Measurements from ENCODE around the gene TCEA3.
A peak's percentile ranks its signal among the peaks of the same experiment; 100 is the strongest.

Gene TCEA3

DNA sequence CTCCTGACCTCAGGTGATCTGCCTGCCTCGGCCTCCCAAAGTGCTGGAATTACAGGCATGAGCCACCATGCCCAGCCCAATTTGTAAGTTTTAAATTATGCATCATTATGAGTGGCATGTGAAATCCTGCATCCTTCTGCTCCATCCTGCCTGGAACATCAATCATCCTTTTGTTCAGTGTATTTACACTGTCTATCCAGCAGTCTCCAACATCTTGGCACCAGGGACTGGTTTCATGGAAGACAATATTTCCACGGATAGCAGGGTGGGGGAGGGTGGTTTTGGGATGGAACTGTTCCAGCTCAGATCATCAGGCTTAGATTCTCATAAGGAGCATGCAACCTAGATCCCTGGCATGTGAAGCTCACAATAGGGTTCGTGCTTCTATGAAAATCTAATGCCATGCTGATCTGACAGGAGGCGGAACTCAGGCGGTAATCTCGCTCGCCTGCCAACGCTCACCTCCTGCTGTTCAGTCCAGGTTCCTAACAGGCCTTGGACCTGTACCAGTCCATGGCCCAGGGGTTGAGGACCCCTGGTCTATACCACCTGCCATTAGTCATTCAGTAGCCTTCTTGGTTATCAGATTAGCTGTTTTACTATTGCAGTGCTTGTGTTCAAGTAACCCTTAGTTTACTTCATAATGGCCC, 22.2 kb upstream of the TCEA3 start:
- DNase-seq = peak; percentile 34

DNA sequence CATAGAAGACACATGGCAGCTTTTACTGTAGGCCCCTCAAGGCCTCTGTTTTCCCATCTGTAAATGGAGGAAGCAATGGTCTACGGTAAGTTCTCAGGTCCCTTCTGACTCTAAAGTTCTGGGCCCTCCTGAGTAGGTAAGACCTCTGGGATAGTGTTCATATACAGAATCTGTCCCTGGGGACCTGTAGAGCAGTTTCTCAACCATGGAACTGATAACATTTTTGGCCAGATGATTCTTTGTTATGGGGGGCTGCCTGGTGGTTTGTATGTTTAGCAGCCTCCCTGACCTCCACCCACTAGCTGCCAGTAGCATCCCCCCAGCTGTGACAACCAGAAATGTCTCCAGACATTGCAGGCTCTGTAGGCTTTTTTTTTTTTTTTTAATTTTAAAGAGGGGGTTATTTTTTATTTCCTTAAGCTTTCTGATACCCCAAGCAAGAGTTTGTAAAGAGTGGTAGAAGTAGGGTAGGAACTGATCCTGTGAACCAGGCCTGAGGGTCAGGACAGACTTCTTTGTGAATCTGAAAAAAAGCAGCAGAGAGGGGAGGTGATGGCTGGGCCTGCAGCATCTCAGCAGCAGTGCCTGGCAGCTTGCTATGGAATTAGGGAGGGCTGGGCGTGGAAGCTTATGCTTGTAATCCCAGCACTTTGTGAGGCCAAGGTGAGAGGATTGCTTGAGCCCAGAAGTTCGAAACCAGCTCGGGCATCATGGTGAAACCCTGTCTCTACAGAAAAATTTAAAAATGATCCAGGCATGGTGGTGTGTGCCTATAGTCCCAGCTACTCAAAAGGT, 20.2 kb upstream of the TCEA3 start:
- DNase-seq = no peak

GRCh38 chr1:23444104-23444533, 19.6 kb upstream of the TCEA3 start:
- DNase-seq = no peak

GRCh38 chr1:23442751-23443150, 18.2 kb upstream of the TCEA3 start:
- no peak for DNase-seq

- DNase-seq = no peak
Observed at GRCh38 chr1:23441446-23442148, 17.0 kb upstream of the TCEA3 start.

GRCh38 chr1:23438545-23438944, 14.0 kb upstream of the TCEA3 start:
- no peak for DNase-seq

DNA sequence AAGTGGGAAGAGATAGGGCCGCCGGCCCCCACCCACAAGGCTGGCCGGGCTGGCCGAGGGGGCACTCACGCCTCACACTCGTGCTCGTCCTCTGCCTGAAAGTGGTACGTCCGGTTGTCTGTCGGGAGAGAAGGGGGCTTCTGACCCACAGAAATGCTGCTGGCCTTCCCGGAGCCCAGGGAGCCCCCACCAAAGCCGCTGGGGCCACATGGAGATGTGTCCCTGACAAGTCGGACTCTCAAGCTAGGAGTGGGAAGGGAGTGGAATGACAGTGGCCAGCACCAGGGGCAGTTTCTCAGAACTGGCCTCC, 12.8 kb upstream of the TCEA3 start:
- no peak for DNase-seq

DNA sequence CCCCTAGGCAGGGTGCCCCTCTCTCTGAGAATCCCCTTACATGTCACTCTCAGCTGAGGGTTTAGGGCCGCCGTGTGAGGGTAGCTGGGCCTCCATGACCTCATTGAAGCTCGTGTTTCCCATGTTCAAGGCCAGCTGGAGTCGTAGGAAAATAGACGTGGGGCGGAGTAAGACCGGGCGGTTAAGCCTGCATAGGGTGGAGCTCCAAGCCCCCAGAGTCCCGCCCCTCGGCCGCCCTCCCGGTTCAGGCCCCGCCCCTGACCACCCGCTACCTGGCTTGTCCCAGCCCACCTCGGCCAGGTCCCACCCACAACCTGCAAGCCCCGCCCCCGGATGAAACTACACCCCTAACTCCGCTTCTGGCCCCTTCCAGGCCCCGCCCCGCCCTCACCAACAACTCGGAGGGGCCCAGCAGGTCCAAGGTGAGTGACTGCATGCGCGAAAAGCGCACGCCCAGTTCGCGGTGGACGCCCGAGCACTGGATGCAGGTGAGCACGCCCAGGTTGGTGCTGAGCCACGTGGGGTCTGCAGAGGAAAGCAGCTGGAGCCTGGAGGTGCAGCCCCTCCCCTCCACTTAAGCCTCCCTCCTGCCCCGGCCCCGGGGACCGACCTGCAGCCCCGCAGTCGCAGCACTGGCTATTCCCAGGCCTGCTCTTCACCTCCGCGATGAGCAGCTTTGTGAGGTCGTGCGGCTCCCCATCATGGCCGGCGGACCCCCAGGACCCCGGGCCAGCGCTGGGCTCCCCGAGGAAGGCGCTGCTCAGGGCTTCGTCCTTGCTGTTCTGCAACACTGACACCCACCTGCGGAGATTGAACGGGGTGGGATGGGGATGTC, 12.2 kb upstream of the TCEA3 start:
- no peak for DNase-seq

- DNase-seq = no peak
Observed at GRCh38 chr1:23434260-23434775, 9.8 kb upstream of the TCEA3 start.

GRCh38 chr1:23433122-23433521, 8.6 kb upstream of the TCEA3 start:
- no peak for DNase-seq

GRCh38 chr1:23431431-23431830, 6.9 kb upstream of the TCEA3 start:
- DNase-seq = no peak

DNA sequence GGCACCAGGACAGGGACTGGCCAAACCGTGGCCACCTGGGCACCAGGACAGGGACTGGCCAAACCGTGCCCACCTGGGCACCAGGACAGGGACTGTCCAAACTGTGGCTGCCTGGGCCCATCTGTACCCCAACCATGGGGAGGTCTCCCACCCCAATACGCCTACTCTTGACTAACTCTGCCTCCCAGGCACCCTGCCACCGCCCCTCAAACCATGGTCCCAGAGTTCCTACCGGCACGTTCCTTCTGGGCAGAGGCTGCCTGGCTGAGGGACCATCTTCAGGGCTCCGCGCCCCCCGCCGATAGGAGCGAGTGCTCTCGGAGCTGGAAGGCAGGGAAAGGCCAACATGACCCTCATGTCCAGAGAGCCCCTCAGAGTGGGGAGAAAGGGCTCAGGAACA, 6.3 kb upstream of the TCEA3 start:
- no peak for DNase-seq

GRCh38 chr1:23428136-23428905, 3.8 kb upstream of the TCEA3 start:
- no peak for DNase-seq

- DNase-seq = no peak
Observed at GRCh38 chr1:23427550-23427949, 3.0 kb upstream of the TCEA3 start.

GRCh38 chr1:23426828-23427227, 2.3 kb upstream of the TCEA3 start:
- no peak for DNase-seq

- no peak for DNase-seq
Observed at GRCh38 chr1:23425193-23425494, 596 bp upstream of the TCEA3 start.

- DNase-seq = no peak
Observed at GRCh38 chr1:23423415-23424292, 894 bp downstream of the TCEA3 start.

GRCh38 chr1:23422941-23423340, 1.6 kb downstream of the TCEA3 start:
- no peak for DNase-seq

DNA sequence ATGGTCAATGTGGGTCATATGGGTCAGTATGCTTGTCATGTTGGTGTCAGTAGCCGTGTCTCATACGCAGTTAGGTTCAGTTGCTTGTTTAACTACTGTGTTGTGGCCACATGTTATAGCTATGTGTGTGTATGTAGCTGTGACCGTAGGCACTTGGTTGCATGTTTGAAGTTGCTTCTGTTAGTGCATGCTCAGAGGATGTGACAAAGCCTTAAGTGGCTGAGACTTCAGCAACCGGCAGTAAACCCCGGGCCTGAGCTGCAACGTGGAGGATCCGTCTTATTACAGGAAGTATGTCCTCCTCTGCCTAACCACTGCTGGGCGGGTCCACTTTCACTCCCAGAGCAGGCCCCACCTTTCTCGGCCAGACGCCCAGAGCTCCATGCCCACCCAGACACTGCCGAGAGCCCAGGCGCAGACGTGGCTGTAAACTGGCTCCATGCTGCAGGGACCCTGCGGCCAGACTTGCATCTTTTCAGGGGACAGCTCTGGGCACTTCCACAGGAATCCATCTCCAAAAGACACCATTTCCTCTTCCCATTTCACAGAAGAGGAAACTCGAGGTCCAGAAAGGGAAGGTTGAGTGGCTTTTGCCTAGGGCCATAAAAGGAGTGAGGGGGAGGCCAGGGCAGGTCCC, 2.2 kb downstream of the TCEA3 start:
- DNase-seq = peak; percentile 81

DNA sequence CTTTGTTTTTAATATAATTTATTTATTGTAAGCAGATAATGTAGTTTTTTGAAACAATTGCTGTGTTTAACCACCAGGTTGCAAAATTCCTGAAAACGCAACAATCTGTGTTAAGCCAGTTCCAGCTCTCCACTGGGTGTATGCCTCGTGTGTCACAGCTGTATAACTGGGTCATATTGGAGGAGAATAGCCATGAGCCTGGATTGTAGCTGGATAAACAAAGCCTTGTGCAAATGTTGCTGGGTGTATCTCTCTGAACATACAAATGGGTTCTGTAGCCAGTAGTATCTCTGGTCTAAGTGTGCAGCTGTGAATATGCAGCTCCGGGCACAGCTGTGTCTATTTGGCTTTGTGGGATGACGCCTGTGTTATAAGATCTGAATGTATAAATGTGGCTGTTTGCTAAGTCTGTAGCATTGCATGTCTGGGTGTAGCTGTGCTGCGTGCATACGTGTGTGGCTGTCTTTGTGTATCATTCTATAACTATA, 2.8 kb downstream of the TCEA3 start:
- DNase-seq = peak; percentile 40

DNA sequence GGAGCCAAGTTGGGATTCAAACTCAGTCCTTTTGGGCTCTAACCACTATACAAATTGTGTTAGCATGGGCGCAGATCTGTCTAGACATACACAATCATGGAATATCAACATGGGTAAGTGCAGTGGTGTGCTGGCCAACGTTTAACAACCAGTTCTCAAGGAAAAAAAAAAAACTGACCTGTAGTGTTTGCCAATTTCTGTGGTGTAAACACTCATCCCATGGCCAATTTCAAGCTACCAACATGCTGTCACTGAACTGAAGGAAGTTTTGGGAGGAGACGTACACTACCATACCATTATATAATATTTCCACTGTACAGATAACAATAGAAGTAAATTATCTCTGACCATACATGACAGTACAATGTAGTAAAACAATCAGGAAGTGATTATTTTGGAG, 3.2 kb downstream of the TCEA3 start:
- DNase-seq = peak; percentile 15
